ENCODE data around the gene RNGTT. TPM values are rescaled to one million over a fixed set of nuclear protein-coding genes. Genes with fewer than 3 reads are reported as not detected.

RNGTT gene
- total RNA-seq, 1 experiment from 2014 or later, result 15.7 TPM

DNA sequence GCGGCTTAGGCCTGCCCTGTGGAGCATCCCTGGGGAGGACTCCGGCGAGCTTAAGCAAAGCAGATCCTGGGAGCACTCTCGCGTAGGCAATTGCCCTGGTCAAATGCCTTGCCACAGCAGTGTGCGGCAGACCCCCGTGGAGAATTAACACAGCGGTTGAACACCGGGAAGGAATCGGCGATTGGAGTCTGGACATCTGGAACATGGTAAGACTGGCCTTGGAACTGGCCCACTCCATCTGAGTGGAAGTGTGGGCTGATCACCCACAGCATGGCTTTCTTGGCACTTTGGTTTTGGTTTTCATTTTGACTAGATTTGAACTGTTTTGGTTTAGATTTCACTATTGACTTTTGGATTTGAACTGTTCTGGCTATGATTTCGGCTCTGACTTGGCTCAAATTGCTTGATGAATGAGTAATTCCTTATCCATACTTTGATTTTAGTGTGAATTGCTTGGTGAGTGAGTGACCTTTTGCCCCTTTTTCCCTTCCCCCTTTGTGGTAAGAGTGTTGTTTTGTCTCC, 300.7 kb downstream of the RNGTT start:
- Histone ChIP-seq H3K36me3 (ENCODE audit: low read depth, low read length) (no peaks in the 10 kb centered on the region), H3K4me2 (ENCODE audit: low read length) (no peak overlapping the region), H3K4me1 (ENCODE audit: insufficient read depth, low read length) (no peaks in the 10 kb centered on the region), H3K79me2 (ENCODE audit: low read length) (no peaks in the 10 kb centered on the region), H3K4me3 (ENCODE audit: low read length) (no peak overlapping the region), H3K9me3 (ENCODE audit: low read length) (no peaks in the 10 kb centered on the region), H3K9ac (ENCODE audit: low read length) (no peak overlapping the region), H3K27me3 (ENCODE audit: low read length) (no peaks in the 10 kb centered on the region), H2AFZ (ENCODE audit: low read length) (no peak overlapping the region), H3K9me2 (replicated peaks; ENCODE audit: low read length) (no peaks in the 10 kb centered on the region), H3F3A (ENCODE audit: low read length, unreplicated experiment) (no peaks in the 10 kb centered on the region), H3K27ac (ENCODE audit: low read length) (no peak overlapping the region), H4K20me1 (ENCODE audit: low read length) (no peaks in the 10 kb centered on the region)
- ATAC-seq (no peak), DNase-seq (no peak)
- ChIA-PET CTCF (no interaction called here), POLR2A (ENCODE audit: unreplicated experiment) (no interaction called here)
- no TSS peak for BruUV-seq (replicated peaks)
- intact Hi-C loops (cut with micrococcal nuclease), result no loop called here
- TF ChIP-seq, protein P1, sequence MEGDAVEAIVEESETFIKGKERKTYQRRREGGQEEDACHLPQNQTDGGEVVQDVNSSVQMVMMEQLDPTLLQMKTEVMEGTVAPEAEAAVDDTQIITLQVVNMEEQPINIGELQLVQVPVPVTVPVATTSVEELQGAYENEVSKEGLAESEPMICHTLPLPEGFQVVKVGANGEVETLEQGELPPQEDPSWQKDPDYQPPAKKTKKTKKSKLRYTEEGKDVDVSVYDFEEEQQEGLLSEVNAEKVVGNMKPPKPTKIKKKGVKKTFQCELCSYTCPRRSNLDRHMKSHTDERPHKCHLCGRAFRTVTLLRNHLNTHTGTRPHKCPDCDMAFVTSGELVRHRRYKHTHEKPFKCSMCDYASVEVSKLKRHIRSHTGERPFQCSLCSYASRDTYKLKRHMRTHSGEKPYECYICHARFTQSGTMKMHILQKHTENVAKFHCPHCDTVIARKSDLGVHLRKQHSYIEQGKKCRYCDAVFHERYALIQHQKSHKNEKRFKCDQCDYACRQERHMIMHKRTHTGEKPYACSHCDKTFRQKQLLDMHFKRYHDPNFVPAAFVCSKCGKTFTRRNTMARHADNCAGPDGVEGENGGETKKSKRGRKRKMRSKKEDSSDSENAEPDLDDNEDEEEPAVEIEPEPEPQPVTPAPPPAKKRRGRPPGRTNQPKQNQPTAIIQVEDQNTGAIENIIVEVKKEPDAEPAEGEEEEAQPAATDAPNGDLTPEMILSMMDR (conservative IDR thresholded peaks at IDR 0.05; ENCODE audit: low read depth, low read length), result no peak
- TF ChIP-seq EZH2 (IDR thresholded peaks at IDR 0.05; ENCODE audit: low read length, unreplicated experiment) (no peak), EZH2phosphoT487 (IDR thresholded peaks at IDR 0.05; ENCODE audit: borderline replicate concordance, low read length) (no peak)

DNA sequence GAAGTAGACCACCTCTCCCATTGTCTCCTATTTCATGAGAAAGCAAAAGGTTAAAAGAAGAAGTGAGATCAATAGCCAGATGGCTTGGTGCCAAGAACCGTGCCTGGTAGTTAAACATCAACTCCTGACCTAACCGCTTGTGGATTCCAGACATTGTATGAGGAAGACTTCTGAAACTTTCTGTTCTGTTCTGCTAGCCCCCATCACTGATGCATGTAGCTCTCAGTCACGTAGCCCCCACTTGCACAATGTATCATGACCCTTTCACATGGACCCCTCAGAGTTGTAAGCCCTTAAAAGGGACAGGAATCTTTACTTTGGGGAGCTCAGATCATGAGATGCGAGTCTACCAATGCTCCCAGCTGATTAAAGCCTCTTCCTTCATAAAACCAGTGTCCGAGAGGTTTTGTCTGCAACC, 301.2 kb downstream of the RNGTT start:
- Histone ChIP-seq H4K20me1 (ENCODE audit: low read length) (no peaks in the 10 kb centered on the region), H3K27ac (ENCODE audit: low read length) (no peak overlapping the region), H3K9me2 (replicated peaks; ENCODE audit: low read length) (no peaks in the 10 kb centered on the region), H3K36me3 (ENCODE audit: low read depth, low read length) (no peaks in the 10 kb centered on the region), H2AFZ (ENCODE audit: low read length) (no peak overlapping the region), H3K27me3 (ENCODE audit: low read length) (no peaks in the 10 kb centered on the region), H3K4me1 (ENCODE audit: insufficient read depth, low read length) (no peaks in the 10 kb centered on the region), H3K9me3 (ENCODE audit: low read length) (no peaks in the 10 kb centered on the region), H3K79me2 (ENCODE audit: low read length) (no peaks in the 10 kb centered on the region), H3F3A (ENCODE audit: low read length, unreplicated experiment) (no peaks in the 10 kb centered on the region), H3K4me3 (ENCODE audit: low read length) (no peak overlapping the region), H3K9ac (ENCODE audit: low read length) (no peak overlapping the region), H3K4me2 (ENCODE audit: low read length) (no peak overlapping the region)
- no TSS peak for BruUV-seq (replicated peaks)
- CTCF ChIA-PET, result no interaction called here
- DNase-seq (no peak), ATAC-seq (no peak)
- POLR2A ChIA-PET (ENCODE audit: unreplicated experiment), result no interaction called here
- TF ChIP-seq, protein P1 (conservative IDR thresholded peaks at IDR 0.05; ENCODE audit: low read depth, low read length), result no peak
- TF ChIP-seq EZH2phosphoT487 (IDR thresholded peaks at IDR 0.05; ENCODE audit: borderline replicate concordance, low read length), result no peak
- no peak for TF ChIP-seq EZH2 (IDR thresholded peaks at IDR 0.05; ENCODE audit: low read length, unreplicated experiment)
- intact Hi-C loops (cut with micrococcal nuclease), result no loop called here

DNA sequence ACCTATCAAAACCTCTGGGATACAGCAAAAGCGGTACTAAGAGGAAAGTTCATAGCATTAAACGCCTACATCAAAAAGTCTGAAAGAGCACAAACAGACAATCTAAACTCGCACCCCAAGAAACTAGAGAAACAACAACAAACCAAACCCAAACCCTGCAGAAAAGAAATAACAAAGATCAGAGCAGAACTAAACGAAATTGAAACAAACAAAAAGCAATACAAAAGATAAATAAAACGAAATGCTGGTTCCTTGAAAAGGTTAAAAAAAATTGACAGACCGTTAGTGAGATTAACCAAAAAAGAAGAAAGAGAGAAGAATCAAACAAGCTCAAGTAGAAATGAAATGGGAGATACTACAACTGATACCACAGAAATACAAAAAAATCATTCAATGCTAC, 302.3 kb downstream of the RNGTT start:
- intact Hi-C loops (cut with micrococcal nuclease), result no loop called here
- TF ChIP-seq EZH2 (IDR thresholded peaks at IDR 0.05; ENCODE audit: low read length, unreplicated experiment) (no peak), EZH2phosphoT487 (IDR thresholded peaks at IDR 0.05; ENCODE audit: borderline replicate concordance, low read length) (no peak)
- TF ChIP-seq, protein P1 (conservative IDR thresholded peaks at IDR 0.05; ENCODE audit: low read depth, low read length), result no peak
- H3F3A ChIP-seq (ENCODE audit: low read length, unreplicated experiment), result no peaks in the 10 kb centered on the region
- no peaks in the 10 kb centered on the region for H3K9me3 ChIP-seq (ENCODE audit: low read length)
- no peaks in the 10 kb centered on the region for H3K27me3 ChIP-seq (ENCODE audit: low read length)
- no peak overlapping the region for H2AFZ ChIP-seq (ENCODE audit: low read length)
- H3K4me1 ChIP-seq (ENCODE audit: insufficient read depth, low read length), result no peaks in the 10 kb centered on the region
- H3K27ac ChIP-seq (ENCODE audit: low read length), result no peak overlapping the region
- H3K79me2 ChIP-seq (ENCODE audit: low read length), result no peaks in the 10 kb centered on the region
- H3K9me2 ChIP-seq (replicated peaks; ENCODE audit: low read length), result no peaks in the 10 kb centered on the region
- DNase-seq (no peak), ATAC-seq (no peak)
- ChIA-PET POLR2A (ENCODE audit: unreplicated experiment) (no interaction called here), CTCF (no interaction called here)
- H4K20me1 ChIP-seq (ENCODE audit: low read length), result no peaks in the 10 kb centered on the region
- H3K4me3 ChIP-seq (ENCODE audit: low read length), result no peak overlapping the region
- no peak overlapping the region for H3K9ac ChIP-seq (ENCODE audit: low read length)
- H3K4me2 ChIP-seq (ENCODE audit: low read length), result no peak overlapping the region
- BruUV-seq (replicated peaks), result no TSS peak
- H3K36me3 ChIP-seq (ENCODE audit: low read depth, low read length), result no peaks in the 10 kb centered on the region

All from PC-3 (cell line).